Muscle layer of colon (tissue), 2 donors: ENCODE results near the gene NUP98.

Experiments used
- H3K27ac ChIP-seq: one replicate; pipeline ENCODE4 v1.7.0; 2013; ENCODE audit warnings: low read depth, mild to moderate bottlenecking, low read length, moderate library complexity
- H3K27me3 ChIP-seq, 2 donors: one replicate each; pipeline ENCODE4 v1.7.0; 2013; ENCODE audit warnings: low read length in 2 of 2, mild to moderate bottlenecking in 2 of 2; ENCODE audit not compliant: insufficient read depth in 2 of 2, control insufficient read depth in 1 of 2
- H3K36me3 ChIP-seq: one replicate; pipeline ENCODE4 v1.7.0; 2013; ENCODE audit warnings: mild to moderate bottlenecking, low read length; ENCODE audit not compliant: insufficient read depth
- H3K4me1 ChIP-seq: one replicate; pipeline ENCODE4 v1.7.0; 2013; ENCODE audit warnings: mild to moderate bottlenecking, low read length; ENCODE audit not compliant: insufficient read depth
- H3K4me3 ChIP-seq, 2 donors: one replicate each; pipeline ENCODE4 v1.7.0; 2013; ENCODE audit warnings: low read length in 2 of 2, low read depth in 1 of 2, mild to moderate bottlenecking in 1 of 2, moderate library complexity in 1 of 2
- H3K9ac ChIP-seq: one replicate; pipeline ENCODE4 v1.7.0; 2013; ENCODE audit warnings: low read length
- H3K9me3 ChIP-seq: one replicate; pipeline ENCODE4 v1.7.0; 2013; ENCODE audit warnings: mild to moderate bottlenecking, low read length
- donor health status: abdominal sarcoma.
- donor health status: Adenocarcinoma of cecum.

Gene NUP98

DNA sequence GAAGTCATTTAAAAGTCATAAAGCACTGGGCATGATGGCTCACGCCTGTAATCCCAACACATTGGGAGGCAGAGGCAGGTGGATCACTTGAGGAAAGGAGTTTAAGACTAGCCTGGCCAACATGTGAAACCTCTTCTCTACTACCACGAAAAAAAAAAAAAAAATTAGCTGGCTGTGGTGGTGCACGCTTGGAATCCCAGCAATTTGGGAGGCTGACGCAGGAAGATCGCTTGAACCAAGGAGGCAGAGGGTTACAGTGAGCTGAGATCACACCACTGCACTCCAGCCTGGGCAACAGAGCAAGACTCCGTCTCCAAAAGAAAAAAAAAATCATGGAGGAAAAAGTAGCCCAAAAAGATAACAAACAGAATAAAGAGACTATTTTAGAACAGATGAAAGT is 42.2 kb downstream of the NUP98 start:
- no peak overlapping the region for H3K27ac ChIP-seq
- H3K36me3 ChIP-seq = peaks cover 51% of the 10 kb centered on the region
- no peak overlapping the region for H3K9ac ChIP-seq
- no peaks in the 10 kb centered on the region for H3K27me3 ChIP-seq
- H3K9me3 ChIP-seq = no peaks in the 10 kb centered on the region
- H3K4me3 ChIP-seq = no peak overlapping the region
- no peaks in the 10 kb centered on the region for H3K4me1 ChIP-seq

DNA sequence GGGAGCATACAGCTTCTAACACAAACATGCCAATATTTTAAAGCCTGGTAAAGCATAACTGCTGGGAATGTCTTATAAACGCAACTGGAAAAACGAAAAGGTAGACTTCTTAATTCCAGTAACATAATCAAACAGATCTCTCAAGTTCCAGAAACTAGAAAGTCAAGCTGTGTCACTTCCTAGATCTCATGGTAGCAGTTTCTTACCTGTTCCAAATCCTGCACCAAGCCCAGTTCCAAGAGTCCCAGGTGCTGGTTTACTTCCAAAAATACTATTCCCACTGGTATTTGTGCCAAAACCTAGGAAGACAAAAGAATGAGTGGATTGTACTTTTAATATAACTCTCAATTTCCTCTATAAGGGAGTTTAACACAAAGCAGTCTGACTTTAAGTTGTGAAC is 44.2 kb downstream of the NUP98 start:
- H3K9me3 ChIP-seq = no peaks in the 10 kb centered on the region
- H3K9ac ChIP-seq = no peak overlapping the region
- H3K27ac ChIP-seq = no peak overlapping the region
- H3K36me3 ChIP-seq = peaks cover 36% of the 10 kb centered on the region
- no peaks in the 10 kb centered on the region for H3K4me1 ChIP-seq
- H3K27me3 ChIP-seq = no peaks in the 10 kb centered on the region
- H3K4me3 ChIP-seq = no peak overlapping the region

GRCh38 chr11:3747704-3748103 is 49.6 kb downstream of the NUP98 start:
- Histone ChIP-seq H3K9ac (no peak overlapping the region), H3K4me1 (no peaks in the 10 kb centered on the region), H3K9me3 (no peaks in the 10 kb centered on the region), H3K27me3 (no peaks in the 10 kb centered on the region), H3K4me3 (no peak overlapping the region), H3K27ac (no peak overlapping the region), H3K36me3 (peaks cover 43% of the 10 kb centered on the region)

DNA sequence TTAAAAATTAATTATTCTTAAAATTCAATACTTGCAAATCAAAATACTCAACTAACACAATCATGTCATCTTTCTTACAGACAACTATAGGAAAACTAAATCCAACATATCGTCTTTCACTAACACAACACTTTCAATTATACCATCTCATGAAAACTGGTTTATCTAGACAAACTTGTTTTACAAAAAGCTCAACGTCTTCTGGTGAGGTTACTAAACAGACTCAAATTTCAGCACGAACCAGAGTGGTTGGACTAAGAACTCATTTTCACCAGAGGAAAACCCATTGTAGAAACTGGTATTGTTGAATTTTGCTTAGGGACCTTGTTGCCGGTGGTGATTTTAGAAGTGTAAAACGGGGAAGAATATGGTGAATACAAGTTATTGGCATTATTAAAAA is 52.2 kb downstream of the NUP98 start:
- Histone ChIP-seq H3K27me3 (no peaks in the 10 kb centered on the region), H3K36me3 (peaks cover 35% of the 10 kb centered on the region), H3K4me3 (no peak overlapping the region)

GRCh38 chr11:3738723-3739122 is 58.6 kb downstream of the NUP98 start:
- H3K36me3 ChIP-seq = peaks cover 42% of the 10 kb centered on the region

More for the DNA sequence above, 52.2 kb downstream of the NUP98 start:
- no peaks in the 10 kb centered on the region for H3K9me3 ChIP-seq
- H3K9ac ChIP-seq = no peak overlapping the region
- H3K27ac ChIP-seq = no peak overlapping the region
- H3K4me1 ChIP-seq = no peaks in the 10 kb centered on the region

DNA sequence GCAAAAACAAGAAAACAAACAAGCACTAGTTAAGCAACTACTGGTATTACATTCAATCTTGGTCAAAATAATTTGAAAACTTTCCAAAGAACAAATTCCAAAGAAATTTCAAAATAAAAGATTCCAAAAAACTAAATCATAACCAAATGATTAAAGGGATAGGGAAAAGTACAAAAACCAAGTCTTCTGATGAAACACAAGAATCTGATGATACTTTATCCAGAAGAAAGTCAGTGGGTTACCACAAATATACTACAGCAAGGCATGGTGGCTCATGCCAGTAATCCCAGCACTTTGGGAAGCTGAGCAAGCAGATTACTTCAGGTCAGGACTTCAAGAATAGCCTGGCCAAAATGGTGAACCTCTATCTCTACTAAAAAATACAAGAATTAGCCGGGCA is 59.1 kb downstream of the NUP98 start:
- peaks cover 45% of the 10 kb centered on the region for H3K36me3 ChIP-seq
- H3K9me3 ChIP-seq = no peaks in the 10 kb centered on the region
- no peaks in the 10 kb centered on the region for H3K27me3 ChIP-seq
- no peaks in the 10 kb centered on the region for H3K4me1 ChIP-seq
- H3K27ac ChIP-seq = no peak overlapping the region
- no peak overlapping the region for H3K9ac ChIP-seq
- no peak overlapping the region for H3K4me3 ChIP-seq

More at GRCh38 chr11:3738723-3739122, 58.6 kb downstream of the NUP98 start:
- Histone ChIP-seq H3K27me3 (no peaks in the 10 kb centered on the region), H3K9ac (no peak overlapping the region), H3K4me3 (no peak overlapping the region), H3K9me3 (no peaks in the 10 kb centered on the region), H3K4me1 (no peaks in the 10 kb centered on the region), H3K27ac (no peak overlapping the region)

DNA sequence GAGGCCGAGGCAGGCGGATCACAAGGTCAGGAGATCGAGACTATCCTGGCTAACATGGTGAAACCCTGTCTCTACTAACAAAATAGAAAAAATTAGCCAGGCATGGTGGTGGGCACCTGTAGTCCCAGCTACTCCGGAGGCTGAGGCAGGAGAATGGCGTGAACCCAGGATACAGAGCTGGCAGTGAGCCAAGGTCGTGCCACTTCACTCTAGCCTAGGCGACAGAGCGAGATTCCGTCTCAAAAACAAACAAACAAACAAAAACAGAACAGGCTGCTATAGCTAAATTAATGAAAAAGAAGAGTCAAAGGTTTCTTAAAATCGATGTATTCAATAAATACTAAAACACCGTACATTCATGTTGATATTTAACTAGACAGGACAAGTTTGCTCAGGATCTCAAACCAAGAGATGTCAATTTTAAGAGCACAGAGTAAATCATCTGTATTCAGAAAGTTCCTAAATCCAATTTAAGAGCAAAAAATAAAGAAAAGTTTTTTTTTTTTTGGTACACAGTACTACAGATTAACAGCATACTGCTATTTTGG is 59.9 kb downstream of the NUP98 start:
- Histone ChIP-seq H3K9ac (no peak overlapping the region), H3K4me3 (no peak overlapping the region), H3K36me3 (peaks cover 47% of the 10 kb centered on the region), H3K9me3 (no peaks in the 10 kb centered on the region), H3K4me1 (no peaks in the 10 kb centered on the region), H3K27me3 (no peaks in the 10 kb centered on the region), H3K27ac (no peak overlapping the region)

GRCh38 chr11:3736816-3737215 is 60.5 kb downstream of the NUP98 start:
- H3K27ac ChIP-seq = no peak overlapping the region
- no peaks in the 10 kb centered on the region for H3K27me3 ChIP-seq
- H3K36me3 ChIP-seq = peaks cover 42% of the 10 kb centered on the region
- H3K4me1 ChIP-seq = no peaks in the 10 kb centered on the region
- H3K9ac ChIP-seq = no peak overlapping the region
- H3K9me3 ChIP-seq = no peaks in the 10 kb centered on the region
- no peak overlapping the region for H3K4me3 ChIP-seq

- Histone ChIP-seq H3K9me3 (no peaks in the 10 kb centered on the region), H3K36me3 (peaks cover 43% of the 10 kb centered on the region), H3K27ac (no peak overlapping the region), H3K27me3 (no peaks in the 10 kb centered on the region), H3K9ac (no peak overlapping the region), H3K4me3 (no peak overlapping the region), H3K4me1 (no peaks in the 10 kb centered on the region)
Measured at GRCh38 chr11:3735827-3736226, 61.5 kb downstream of the NUP98 start.

- Histone ChIP-seq H3K4me3 (no peak overlapping the region), H3K27me3 (no peaks in the 10 kb centered on the region), H3K36me3 (peaks cover 56% of the 10 kb centered on the region), H3K4me1 (no peaks in the 10 kb centered on the region), H3K27ac (no peak overlapping the region), H3K9me3 (no peaks in the 10 kb centered on the region), H3K9ac (no peak overlapping the region)
Measured at GRCh38 chr11:3732671-3733436, 64.5 kb downstream of the NUP98 start.

DNA sequence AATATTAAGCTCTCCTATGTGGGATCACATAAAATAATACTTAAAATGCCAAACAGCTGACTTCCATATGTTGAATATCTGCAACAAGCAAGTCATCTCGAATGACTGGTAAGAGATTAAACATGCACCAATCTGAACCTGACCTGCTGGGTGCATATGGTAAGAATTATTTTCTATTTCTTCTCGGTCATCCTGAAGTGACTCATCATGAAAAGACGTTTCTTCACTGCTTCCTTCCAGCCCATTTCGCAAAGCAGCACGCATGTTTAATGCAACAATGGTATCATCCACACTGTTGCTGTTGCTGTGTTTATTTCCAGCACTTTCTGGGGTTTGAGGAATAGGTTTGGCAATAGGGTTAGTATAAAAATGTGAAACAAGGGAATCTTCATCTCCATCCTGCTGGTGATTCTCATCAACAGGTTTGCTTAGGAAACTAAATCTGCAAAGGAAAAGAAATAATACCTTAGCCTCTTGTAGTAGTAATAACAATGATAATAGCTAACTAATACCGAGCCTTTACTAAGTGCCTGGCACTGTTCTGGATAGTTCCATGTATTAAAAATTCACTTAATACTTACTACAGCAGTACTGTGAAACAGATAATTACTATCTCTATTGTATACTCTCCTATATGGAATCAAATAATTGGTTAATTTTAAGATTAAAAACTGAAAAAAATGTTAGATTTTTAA is 74.2 kb downstream of the NUP98 start:
- no peak overlapping the region for H3K9ac ChIP-seq
- H3K36me3 ChIP-seq = peaks cover 55% of the 10 kb centered on the region
- H3K9me3 ChIP-seq = no peaks in the 10 kb centered on the region
- no peak overlapping the region for H3K4me3 ChIP-seq
- no peaks in the 10 kb centered on the region for H3K27me3 ChIP-seq
- H3K4me1 ChIP-seq = no peaks in the 10 kb centered on the region
- no peak overlapping the region for H3K27ac ChIP-seq
